Measurements from ENCODE around the gene MAGEL2.

DNA sequence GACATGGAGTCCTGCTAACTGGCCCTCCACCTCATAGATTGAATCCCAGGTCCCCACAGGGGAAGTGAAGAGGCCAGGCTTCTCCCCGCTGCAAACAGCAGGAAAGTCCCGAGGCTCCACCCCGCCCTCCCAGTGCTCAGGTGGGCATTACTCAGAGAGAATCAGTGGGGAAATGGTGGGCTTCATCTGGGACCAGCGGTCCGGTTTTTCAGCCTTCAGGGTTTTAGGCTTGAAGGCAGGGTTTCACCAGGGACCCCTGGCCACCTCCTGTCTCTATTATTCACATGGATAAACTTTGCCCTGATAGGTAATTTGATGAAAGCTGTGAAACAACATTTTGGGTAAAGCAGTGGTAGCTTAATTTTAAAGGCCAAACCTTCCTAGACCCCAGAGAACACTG is 50.9 kb downstream of the MAGEL2 start:
- TF ChIP-seq, protein P1, sequence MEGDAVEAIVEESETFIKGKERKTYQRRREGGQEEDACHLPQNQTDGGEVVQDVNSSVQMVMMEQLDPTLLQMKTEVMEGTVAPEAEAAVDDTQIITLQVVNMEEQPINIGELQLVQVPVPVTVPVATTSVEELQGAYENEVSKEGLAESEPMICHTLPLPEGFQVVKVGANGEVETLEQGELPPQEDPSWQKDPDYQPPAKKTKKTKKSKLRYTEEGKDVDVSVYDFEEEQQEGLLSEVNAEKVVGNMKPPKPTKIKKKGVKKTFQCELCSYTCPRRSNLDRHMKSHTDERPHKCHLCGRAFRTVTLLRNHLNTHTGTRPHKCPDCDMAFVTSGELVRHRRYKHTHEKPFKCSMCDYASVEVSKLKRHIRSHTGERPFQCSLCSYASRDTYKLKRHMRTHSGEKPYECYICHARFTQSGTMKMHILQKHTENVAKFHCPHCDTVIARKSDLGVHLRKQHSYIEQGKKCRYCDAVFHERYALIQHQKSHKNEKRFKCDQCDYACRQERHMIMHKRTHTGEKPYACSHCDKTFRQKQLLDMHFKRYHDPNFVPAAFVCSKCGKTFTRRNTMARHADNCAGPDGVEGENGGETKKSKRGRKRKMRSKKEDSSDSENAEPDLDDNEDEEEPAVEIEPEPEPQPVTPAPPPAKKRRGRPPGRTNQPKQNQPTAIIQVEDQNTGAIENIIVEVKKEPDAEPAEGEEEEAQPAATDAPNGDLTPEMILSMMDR (IDR thresholded peaks at IDR 0.05) = no peak
- no peak for TF ChIP-seq POLR2A (IDR thresholded peaks at IDR 0.05)

Measured in body of pancreas (tissue), 4 donors.